ENCODE results near the gene CNTNAP2.

GRCh38 chr7:147008530-147008929 lies 891.9 kb downstream of the CNTNAP2 start:
- TF ChIP-seq LEF1 (IDR thresholded peaks at IDR 0.05; ENCODE audit: borderline replicate concordance) (no peak), FOXM1 (IDR thresholded peaks at IDR 0.05; ENCODE audit: borderline replicate concordance) (no peak)
